Measurements from ENCODE around the gene ETFRF1.

Gene ETFRF1

DNA sequence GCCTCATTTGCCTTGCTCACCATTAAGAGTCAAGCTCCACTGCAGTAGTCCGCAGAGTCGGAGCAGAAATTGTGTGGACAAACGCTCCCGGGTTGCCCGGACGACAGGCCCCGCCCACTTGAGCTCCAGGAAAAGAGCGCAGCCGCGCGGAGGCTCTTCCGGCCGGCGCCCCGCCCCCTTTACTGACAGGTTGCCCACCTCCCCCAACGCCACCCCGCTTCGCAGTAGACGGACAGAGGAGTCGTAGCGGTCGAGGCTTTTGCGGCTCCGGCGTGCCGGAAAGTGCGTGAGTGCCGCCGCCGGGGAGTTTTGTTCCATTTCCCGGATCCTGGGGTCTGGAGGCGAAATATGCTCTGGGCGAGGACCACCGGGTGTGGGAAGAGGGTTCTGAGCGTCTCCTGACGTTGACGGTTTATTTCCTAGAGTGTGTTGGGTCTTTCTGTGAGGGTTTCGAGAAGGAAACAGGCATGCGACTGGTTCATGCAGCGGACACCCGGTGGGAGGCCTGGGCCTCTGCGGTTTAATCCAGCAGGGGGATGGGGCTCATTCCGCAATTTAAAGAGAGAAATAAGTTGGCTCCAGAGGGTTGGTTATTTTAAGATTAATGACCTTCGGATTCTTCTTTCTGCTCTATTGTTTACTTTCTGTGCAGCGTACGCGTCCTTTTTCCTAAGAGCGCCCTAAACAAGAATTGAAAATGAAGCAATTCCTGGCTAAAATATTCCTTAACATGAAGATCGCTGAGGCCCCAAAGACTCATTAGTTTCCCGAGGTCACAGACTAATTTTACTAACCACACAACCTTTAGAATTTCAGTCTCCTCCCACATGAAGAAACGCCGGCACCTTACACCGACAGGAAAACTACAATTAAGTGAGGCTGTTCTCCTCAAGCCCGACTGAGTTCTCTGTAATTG, at the start of gene ETFRF1, which contains the start of gene DNAI7:
TSS of gene ETFRF1 (plus strand) at position 182 of the 916 bp plus-strand sequence. CDS start 8,720 bp downstream, outside the sequence.
TSS of gene DNAI7 (minus strand) at position 105 of the 916 bp plus-strand sequence. CDS start at position 23, 82 bp downstream.
- peak; percentile 96 for DNase-seq

GRCh38 chr12:25146686-25147085, 48.4 kb upstream of the ETFRF1 start:
- DNase-seq, result no peak

DNA sequence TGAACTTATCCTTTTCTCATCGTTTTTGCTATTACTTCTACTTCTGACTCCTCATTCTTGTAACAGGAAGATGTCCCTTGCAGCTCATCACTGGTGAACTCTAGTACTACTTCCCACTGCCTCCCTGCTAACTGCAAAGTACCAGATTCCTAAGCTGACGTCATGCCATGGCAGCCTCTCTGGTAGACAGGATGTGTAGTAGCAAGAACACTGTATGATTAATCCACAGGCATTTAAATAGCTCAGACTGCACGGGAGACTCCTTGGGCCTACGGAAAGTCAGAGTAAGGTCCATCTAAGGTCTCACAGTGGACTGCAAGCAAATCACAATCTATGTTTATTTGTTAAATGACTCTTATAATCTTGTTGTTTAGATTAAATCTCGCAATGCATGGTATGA, 43.6 kb upstream of the ETFRF1 start:
- DNase-seq, result no peak

DNA sequence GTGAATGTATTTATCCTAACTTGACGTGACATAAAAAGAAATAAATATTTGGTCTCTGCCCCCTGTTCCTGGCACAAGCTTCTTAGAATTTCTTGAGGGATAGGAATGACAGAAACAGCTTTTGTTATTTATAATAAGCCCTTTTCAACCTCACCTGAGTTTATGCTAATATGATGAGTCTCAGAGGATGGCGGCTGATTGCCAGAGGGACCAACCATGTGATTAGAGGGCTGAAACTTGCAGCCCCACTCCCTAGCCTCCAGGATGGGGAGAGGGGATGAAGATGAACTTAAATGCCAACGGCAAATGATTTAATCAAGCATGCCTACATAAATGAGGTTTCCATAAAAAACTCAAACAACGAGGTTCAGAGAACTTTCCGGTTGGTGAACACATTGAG, 43.0 kb upstream of the ETFRF1 start:
- no peak for DNase-seq

- no peak for DNase-seq
These were observed 39.9 kb upstream of the ETFRF1 start for GRCh38 chr12:25155022-25155576.

- DNase-seq, result no peak
These were observed 39.0 kb upstream of the ETFRF1 start for GRCh38 chr12:25156061-25156460.

DNA sequence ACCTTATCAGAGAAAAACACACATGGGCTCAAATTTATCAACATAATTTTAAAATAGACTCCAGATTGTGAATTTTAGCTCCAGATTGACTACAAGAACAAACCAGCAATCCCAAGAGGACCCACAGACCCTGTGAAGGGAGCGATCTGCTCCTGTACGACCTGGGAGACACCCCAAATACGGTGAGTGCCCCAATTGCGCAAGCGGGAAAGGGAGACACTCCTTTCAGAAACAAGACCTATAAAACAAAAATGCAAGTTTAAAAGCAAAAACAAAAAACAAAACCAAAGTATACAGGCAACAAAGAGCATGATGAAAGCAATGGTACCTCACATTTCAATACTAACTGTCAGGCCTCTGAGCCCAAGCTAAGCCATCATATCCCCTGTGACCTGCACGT, 32.2 kb upstream of the ETFRF1 start:
- DNase-seq, result no peak

DNA sequence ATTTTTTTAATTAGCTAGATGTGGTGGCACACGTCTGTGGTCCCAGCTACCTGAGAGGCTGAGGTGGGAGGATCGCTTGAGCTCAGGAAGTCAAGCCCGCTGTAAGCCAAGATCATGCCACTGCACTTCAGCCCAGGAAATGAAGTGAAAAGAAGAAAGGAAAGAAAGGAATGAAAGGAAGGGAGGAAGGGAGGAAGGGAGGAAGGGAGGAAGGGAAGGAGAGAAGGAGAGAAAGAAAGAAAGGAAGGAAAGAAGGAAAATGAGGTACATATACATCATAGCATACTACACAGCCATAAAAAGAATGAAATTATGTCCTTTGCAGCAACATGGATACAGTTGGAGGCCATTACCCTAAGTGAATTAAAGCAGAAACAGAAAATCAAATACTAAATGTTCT, 12.3 kb upstream of the ETFRF1 start:
- DNase-seq, result no peak

GRCh38 chr12:25184132-25184531, 10.9 kb upstream of the ETFRF1 start:
- no peak for DNase-seq

DNA sequence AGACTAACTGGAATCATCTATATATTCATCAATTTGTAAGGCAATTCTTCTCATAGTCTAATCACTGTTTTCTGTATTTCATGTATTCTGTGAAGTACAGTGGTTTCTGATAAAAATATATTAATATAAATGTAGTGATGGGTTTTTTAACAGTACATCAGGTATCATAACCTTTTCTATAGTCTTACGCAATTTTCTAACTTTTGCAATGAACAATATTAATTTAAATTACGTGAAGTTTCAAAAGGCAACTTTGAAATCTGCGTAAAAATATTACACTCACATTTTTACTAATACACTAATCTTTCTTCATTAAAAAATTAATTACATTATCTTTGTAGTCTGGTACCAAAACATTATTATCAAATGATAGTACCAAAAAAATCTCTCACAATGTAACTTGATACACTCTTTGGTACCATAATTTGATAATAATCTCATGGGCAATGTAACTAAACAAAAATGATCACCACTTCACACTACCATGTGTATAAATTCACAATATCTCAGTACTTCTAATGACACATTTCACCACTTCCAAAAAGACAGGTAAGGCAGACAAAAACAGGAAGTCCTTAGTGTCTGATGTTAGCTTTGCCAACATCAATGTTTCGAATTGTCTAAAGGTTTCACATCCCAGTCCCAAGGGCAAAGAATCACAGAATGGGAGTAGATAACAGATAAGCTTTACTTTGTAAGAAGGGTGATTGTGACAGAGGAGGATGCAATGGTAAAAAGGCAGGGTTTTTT, 8.8 kb upstream of the ETFRF1 start:
- DNase-seq, result no peak

DNA sequence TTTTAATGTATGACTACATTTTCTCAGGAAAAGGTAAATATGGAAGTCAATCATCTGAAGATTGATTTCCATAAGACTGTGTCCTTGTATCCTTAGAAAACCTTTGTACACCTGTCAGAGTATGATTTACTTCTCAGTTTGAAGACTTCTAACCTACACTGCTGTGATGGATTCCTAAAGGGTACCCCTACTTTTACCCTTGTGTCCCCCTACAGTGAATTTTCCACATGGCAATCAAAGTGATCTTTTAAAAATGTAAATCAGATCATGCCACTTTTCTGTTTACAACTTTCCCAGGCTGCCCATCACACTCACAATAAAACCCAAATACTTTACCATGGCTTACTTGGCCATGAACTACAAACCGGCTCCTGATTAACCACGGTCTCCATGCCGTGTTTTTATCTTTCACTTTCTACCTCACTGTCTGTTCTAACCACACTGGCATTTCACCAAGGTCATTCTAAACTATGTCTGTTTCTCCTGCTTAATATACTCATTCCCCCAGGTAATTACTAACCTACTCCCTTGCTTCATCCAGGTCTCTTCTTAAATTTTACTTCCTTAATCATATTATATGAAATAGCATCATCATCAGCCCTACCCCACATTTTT, 8.1 kb upstream of the ETFRF1 start:
- DNase-seq, result no peak

GRCh38 chr12:25187781-25188180, 7.3 kb upstream of the ETFRF1 start:
- DNase-seq, result no peak

- DNase-seq, result no peak
These were observed 5.4 kb upstream of the ETFRF1 start for GRCh38 chr12:25189656-25190055.

GRCh38 chr12:25190793-25191192, 4.2 kb upstream of the ETFRF1 start:
- no peak for DNase-seq

DNA sequence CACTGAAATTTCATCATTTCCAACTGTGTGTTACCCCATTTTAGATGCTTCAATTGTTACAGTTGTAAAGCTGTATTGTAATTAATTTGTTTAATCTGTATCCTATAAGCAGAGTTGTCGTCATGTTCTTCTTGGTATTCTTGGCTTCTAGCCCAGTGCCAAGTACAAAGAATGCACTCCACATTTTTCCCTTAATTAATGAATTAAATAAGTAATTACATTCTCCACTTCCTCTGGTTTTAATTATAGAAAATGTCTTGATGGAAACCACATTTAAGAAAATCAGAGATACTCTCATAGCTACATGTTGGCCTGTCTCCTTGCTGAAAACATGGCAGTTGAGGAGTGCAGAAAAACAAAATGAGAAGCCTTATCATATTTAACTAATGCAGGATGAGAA, 823 bp upstream of the ETFRF1 start:
- DNase-seq, result no peak

GRCh38 chr12:25194722-25195055, 348 bp upstream of the ETFRF1 start:
- DNase-seq, result no peak

DNA sequence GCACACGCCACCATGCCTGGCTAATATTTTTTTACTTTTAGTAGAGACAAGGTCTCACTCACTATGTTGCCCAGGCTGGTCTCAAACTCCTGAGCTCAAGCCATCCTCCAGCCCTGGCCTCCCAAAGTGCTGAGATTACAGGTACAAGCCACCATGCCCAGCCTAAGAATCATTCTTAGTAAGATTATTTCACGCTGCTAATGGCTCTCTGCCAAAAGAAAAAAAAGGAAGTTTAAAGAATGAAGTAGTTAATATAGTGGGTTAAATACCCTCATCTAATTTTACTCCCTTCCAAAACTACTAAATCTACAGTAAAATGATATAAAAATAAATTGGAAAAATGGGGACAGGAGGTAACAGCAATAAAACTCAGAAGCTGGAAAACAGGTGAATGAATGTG, 2.6 kb downstream of the ETFRF1 start:
- DNase-seq, result no peak

DNA sequence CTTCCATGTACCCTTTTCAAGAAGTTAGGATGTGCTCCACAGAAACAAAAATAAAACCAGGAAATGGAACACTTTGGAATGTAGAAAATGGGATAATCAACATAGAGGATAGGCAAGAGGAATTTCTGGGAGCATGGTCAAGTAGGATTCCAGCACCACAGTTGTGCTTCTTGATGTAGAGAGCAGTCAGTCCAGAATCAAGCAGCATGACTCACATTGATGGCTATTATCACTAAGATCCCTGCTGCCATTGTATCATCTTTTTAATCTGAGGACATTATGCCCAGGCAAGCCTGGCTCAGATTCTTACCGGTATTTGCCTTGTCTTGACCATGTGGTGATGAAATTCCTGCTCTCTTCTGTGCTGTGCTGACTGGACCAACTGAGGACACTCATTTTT, 5.7 kb downstream of the ETFRF1 start:
- DNase-seq, result no peak

DNA sequence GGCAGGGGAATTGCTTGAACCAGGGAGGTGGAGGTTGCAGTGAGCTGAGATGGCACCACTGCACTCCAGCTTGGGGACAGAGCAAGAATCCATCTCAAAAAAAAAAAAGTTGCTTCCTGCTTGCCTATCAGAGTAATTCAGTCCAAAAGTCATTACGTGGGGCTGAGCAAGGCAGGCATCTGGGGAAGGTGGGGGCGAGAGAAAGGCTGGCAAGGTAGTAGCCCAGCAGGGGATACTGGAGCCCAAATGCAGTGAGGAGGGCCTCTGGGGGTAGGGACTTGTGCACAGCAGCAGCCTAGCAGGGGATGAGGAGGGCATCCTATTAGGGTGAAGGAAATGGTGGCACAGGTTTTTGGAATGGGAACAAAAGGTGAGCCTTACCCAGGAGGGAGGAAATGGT, 7.1 kb downstream of the ETFRF1 start:
- DNase-seq, result no peak

DNA sequence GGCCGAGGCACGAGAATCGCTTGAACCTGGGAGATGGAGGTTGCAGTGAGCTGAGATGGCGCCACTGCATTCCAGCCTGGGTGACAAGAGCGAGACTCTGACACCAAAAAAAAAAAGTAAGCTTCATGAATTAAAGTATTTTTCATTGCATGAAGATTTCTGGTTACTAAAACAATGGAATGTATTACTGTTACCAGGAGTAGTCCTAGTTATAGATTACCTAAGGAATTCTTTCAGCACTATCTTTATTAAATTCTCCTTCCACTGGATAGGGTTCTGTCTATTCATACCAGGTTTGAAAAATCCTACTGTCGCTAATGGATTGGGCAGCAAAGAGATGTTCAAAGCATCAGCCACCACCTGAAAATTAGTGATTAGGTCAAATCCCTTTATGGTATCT, 12.4 kb downstream of the ETFRF1 start:
- no peak for DNase-seq

- DNase-seq, result no peak
These were observed 12.8 kb downstream of the ETFRF1 start for GRCh38 chr12:25207846-25208245.

GRCh38 chr12:25208554-25208953, 13.5 kb downstream of the ETFRF1 start:
- DNase-seq, result no peak

DNA sequence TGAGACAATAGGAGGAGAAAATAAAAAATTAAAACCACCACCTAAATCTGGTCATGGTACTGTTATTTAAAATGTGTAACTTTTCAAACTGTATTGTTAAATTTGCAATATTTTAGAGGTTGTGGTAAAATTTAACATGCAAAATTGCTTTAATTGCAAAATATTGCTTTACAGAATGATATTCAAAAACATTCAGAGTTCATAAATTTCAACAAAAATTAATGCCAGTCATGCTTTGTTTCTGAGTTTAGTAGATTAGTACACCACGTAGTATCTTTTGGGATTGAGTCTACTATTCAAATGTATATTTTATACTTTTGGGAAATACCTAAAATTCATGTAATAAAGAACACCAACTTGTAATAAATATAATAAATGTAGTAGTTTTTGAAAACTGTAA, 18.3 kb downstream of the ETFRF1 start:
- no peak for DNase-seq

Data from NCI-H1048 (cell line).